GM19455 (cell line): ENCODE results near the gene KIF19.

Source experiments
- ATAC-seq: cut with Tn5 transposase; IDR thresholded peaks from one replicate; pipeline ENCODE4 v1.9.1; 2021; ENCODE audit not compliant: unreplicated experiment

Gene KIF19

DNA sequence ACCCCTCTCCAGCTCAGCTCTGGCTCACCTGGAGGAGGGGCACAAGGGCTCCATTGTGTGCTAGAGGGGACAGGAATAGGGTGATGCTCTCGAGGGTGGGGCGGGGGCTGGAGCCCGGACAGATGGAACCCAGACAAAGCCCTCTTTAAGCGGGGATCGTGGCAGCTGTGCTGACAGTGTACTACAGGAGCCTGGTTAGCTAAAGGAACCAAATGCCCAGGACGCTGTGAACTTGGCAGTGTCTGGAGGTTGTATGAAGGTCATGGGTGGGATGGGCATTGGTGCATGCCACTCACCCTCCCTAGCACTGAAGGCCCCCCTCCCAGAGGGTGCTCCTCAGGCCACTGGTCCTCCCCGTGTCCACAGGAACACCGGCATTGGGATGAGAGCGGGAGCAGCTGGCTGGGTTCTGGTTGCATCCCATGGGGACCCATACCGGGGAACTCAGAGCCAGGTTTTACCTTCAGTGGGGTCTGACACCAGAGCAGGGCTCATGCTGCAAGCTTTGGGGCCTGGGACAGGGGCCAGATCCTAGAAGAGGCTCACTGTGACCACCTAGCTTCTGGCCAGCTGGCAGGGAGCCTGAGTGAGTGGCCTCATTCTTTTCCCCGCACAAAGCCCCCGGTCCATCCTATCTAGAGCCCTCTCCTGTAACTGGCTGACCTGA lies 11.9 kb downstream of the KIF19 start:
- no peak for ATAC-seq

GRCh38 chr17:74339537-74340195 lies 13.6 kb downstream of the KIF19 start:
- no peak for ATAC-seq

DNA sequence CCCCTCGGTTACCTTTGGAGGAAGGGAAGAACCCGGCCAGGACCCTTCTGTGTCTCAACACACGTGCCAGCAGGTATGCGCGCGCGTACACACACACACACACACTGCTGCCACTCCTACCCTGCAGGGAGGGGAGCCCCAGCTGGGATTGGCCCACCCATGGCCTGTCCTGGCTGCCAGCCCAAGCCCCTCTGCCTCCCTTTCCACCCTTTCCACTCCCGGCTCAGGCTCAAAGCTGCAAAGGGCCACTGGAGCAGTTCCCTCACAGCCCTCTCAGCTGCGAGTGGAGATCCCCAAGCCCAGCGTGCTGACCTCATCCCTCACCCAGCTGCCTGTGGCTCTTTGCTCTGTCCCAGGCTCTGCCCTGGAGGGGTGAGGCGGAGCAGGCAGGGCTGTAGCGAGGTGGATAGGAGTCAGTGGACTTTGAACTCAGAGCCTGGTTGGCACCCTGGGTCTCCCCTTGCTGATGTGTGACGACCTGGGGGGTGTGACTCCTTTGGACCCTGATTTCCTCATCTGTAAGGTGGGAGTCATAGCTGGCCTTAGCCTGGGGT lies 14.5 kb downstream of the KIF19 start:
- ATAC-seq = no peak

GRCh38 chr17:74342224-74342623 lies 16.2 kb downstream of the KIF19 start:
- ATAC-seq = no peak

- no peak for ATAC-seq
Observed at GRCh38 chr17:74343121-74343520, 17.1 kb downstream of the KIF19 start.

DNA sequence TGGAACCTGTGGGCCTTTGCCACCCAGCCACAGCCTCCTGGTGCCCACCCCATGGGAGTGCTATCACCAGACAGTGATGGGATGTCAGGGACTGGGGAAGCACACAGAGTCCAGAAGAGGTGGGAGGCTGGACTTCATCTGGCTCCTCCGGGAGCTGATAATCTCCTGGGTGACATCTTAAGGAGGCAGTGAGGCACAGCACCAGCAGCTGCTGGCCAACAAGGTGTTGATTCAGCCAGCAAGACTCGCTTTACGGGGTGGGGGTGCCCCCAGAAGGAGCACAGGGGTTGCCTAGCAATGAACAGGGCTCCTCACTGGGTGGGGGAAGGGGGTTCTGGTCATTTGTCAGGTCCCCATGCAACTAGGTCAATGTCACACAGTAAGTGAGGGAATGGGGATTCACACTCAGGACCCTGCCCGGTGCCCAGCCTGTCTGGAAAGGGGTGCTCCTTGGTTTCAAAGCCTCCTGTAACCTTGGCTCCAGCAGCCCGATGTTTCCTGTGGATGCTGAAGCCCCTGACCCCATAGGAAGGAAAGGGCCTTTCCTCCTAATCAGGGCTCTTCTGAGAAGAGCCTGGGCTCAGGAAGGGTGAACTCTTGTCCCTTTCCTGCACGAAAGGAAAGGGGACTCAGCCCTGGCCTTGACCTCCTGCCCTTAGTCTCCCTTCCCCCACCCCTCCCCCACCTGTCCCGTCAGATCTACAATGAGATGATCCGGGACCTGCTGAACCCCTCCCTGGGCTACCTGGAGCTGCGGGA lies 17.7 kb downstream of the KIF19 start:
- no peak for ATAC-seq

DNA sequence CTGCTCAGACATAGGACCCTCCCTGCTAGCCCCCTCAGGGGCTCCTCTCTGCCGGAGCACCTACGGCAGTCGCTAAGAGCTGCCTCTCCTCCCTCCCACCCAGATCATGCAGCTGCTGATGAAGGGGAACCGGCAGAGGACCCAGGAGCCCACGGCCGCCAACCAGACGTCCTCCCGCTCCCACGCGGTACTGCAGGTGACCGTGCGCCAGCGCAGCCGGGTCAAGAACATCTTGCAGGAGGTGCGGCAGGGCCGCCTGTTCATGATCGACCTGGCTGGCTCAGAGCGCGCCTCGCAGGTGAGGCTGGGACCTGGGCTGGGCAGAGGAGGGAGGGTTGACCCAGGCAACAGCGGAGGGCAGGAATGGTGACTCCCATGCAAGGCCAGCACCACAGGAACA lies 18.6 kb downstream of the KIF19 start:
- ATAC-seq = no peak

GRCh38 chr17:74345433-74346241 lies 19.6 kb downstream of the KIF19 start:
- ATAC-seq = no peak

DNA sequence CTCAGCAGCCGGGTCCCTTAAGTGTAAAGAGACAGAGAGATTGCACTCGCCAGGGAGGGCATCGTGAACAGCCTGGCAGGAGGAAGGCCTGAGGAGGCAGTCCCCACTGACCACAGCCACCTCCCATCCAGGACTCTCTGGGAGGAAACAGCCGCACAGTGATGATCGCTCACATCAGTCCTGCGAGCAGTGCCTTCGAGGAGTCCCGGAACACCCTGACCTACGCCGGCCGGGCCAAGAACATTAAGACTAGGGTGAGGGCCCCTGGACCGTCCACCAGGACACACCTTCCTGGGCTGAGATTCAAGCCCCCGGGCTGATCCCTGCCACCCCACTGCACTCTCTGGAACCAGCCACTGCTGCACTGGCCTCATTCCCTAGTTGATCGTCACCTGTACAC lies 21.6 kb downstream of the KIF19 start:
- ATAC-seq = no peak

GRCh38 chr17:74349120-74349519 lies 23.1 kb downstream of the KIF19 start:
- ATAC-seq = no peak

- no peak for ATAC-seq
Observed at GRCh38 chr17:74350486-74350885, 24.5 kb downstream of the KIF19 start.

DNA sequence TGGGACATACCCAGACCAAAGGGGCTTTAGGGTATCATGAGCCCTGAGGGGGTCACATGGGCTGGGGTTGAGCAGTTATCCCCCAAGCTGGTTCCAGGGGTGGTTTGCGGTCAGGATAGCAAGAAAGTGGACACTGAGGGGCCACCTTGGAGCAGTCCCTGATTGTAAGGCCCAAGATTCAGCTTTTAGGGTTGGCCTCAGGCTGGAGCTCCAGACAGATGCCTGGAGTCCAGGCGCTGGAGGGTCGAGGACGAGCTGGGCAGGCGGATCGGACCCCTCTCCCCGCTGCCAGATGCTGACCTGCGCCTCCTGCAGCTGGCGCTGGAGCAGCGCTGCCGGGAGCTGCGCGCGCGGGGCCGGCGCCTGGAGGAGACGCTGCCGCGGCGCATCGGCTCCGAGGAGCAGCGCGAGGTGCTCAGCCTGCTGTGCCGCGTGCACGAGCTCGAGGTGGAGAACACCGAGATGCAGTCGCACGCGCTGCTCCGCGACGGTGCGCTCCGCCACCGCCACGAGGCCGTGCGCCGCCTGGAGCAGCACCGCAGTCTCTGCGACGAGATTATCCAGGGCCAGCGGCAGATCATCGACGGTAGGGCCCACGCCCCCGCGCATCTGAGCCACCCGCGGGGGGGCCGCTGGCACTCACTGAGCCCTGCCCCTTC lies 25.7 kb downstream of the KIF19 start:
- ATAC-seq = no peak

GRCh38 chr17:74353446-74354060 lies 27.5 kb downstream of the KIF19 start:
- no peak for ATAC-seq

DNA sequence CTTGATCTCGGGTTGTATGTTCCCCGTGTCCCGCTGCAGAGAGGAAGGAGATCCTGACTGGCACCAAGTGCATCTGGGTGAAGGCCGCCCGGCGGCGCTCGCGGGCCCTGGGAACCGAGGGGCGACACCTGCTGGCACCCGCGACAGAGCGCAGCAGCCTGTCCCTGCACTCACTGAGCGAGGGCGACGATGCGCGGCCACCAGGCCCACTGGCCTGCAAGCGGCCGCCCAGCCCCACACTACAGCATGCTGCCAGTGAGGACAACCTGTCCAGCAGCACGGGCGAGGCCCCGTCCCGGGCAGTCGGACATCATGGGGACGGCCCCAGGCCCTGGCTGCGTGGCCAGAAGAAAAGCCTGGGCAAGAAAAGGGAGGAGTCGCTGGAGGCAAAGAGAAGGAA lies 28.1 kb downstream of the KIF19 start:
- no peak for ATAC-seq

GRCh38 chr17:74354561-74354960 lies 28.5 kb downstream of the KIF19 start:
- no peak for ATAC-seq

GRCh38 chr17:74355065-74355464 lies 29.0 kb downstream of the KIF19 start:
- no peak for ATAC-seq

DNA sequence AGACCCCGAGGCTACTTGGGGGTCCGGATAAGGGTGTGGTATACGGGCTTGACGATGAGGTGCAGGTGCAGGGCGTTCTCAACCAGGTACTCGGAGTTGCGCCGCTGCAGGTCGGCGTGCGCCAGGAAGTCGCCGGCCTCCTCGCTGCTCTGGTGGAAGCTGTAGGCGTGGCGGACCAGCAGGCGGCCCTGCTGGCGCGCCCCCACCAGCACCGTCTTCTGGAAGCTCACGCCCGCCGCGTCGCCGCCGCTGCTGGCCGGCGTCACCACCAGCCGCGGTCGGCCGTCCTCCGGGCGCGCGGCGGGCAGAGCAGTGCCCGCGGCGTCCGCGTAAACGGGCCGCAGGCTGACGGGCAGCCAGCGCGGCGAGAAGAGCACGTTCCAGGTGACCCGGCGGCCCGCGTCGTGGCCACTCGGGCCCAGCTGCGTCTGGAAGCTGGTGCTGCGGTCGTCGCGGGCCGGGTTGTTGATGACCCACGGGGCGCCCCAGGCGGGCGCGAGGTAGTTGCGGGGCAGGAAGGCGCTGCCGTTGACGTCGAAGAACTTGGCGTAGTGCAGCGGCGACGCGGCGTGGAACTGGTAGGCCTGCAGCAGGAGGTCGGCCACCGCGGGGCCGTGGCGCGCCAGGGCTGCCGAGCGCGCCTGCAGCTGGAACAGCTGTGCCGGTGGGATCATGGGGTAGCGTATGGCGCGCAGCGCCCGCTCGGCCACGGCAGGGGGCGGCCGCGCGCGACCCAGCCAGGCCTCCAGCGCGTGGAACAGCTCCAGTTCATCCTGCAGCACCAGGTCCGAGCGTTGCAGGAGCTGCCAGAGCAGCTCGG lies 30.8 kb downstream of the KIF19 start:
- no peak for ATAC-seq

- ATAC-seq = no peak
Observed at GRCh38 chr17:74357466-74357809, 31.4 kb downstream of the KIF19 start.

DNA sequence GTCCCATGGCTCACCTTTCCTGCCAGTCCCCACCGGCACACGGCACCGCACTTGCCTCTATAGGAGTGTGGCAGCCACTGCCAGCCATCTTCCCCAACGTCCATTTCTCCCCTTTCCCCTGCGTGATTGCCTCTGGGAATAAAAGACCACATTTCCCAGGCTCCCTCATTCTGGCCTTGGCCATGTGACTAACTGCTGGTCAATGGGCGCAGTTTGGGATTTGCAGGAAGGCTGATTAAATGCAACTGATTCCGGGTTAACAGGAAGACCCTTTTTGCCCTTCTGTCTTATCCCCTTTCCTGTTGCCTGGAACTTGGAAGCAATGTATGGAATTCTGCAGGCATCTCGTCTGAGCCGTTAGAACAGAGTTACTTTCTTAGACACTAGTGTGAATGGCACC lies 32.7 kb downstream of the KIF19 start:
- ATAC-seq = no peak
